Retinal pigment epithelial cell (primary cell): ENCODE measurements around the gene TOLLIP.

Source experiments
- DNase-seq: peaks from one replicate; pipeline ENCODE4 v3.0.0-alpha.2; 2010; ENCODE audit warnings: low read depth
- H3K4me3 ChIP-seq: 2 replicates; pipeline ENCODE4 v1.5.1; 2011; ENCODE audit warnings: mild to moderate bottlenecking, low read length, control low read depth, moderate library complexity
- CTCF ChIP-seq: conservative IDR thresholded peaks from 2 replicates; pipeline ENCODE4 v1.5.1; 2011; ENCODE audit warnings: low read depth, low read length, control low read depth, inconsistent platforms

TOLLIP gene

GRCh38 chr11:1295086-1295485, 14.3 kb downstream of the TOLLIP start:
- H3K4me3 ChIP-seq, result no peak overlapping the region
- no peak for TF ChIP-seq CTCF
- DNase-seq, result no peak

GRCh38 chr11:1293619-1294015, 15.8 kb downstream of the TOLLIP start:
- DNase-seq, result no peak
- H3K4me3 ChIP-seq, result no peak overlapping the region
- peak; percentile 48 for TF ChIP-seq CTCF

- DNase-seq, result no peak
- TF ChIP-seq CTCF, result no peak
- H3K4me3 ChIP-seq, result no peak overlapping the region
Measured at GRCh38 chr11:1292644-1293618, 16.5 kb downstream of the TOLLIP start.

- H3K4me3 ChIP-seq, result no peak overlapping the region
- no peak for DNase-seq
- TF ChIP-seq CTCF, result no peak
Measured at GRCh38 chr11:1292018-1292643, 17.3 kb downstream of the TOLLIP start.

GRCh38 chr11:1291295-1292017, 18.0 kb downstream of the TOLLIP start:
- no peak for DNase-seq
- no peak for TF ChIP-seq CTCF
- H3K4me3 ChIP-seq, result no peak overlapping the region

- no peak for TF ChIP-seq CTCF
- DNase-seq, result no peak
- no peak overlapping the region for H3K4me3 ChIP-seq
Measured at GRCh38 chr11:1290052-1291040, 19.1 kb downstream of the TOLLIP start.
